OCI-LY1 (cell line): ENCODE results near the gene TOP2A.

Experiments
- H2AFZ ChIP-seq: fragments of 200-600 bp; sonication (generic), shearing (Covaris generic); 2 replicates; pipeline ENCODE4 v1.6.0; 2014; ENCODE audit warnings: antibody characterized with exemption, mild to moderate bottlenecking, low read length
- H3F3A ChIP-seq: fragments of 200-600 bp; sonication (generic), shearing (Covaris generic); 2 replicates; pipeline ENCODE4 v1.6.0; 2014; ENCODE audit warnings: mild to moderate bottlenecking, antibody characterized with exemption, low read length, moderate library complexity; ENCODE audit not compliant: insufficient read depth
- H3K27ac ChIP-seq: fragments of 200-600 bp; sonication (generic); 2 replicates; pipeline ENCODE4 v1.5.1; 2014; ENCODE audit warnings: low read length, mixed run types, mild to moderate bottlenecking, low read depth; ENCODE audit not compliant: poor library complexity, severe bottlenecking
- H3K27me3 ChIP-seq: fragments of 200-600 bp; sonication (generic); 2 replicates; pipeline ENCODE4 v1.6.0; 2014; ENCODE audit warnings: antibody characterized with exemption, mild to moderate bottlenecking, low read length, moderate library complexity; ENCODE audit not compliant: insufficient read depth
- H3K36me3 ChIP-seq: fragments of 200-600 bp; sonication (generic); 2 replicates; pipeline ENCODE4 v1.6.1; 2014; ENCODE audit warnings: mild to moderate bottlenecking, antibody characterized with exemption, low read length, moderate library complexity, mixed read lengths; ENCODE audit not compliant: insufficient read depth
- H3K4me1 ChIP-seq: fragments of 200-600 bp; sonication (generic); 2 replicates; pipeline ENCODE4 v1.5.1; 2014; ENCODE audit warnings: mild to moderate bottlenecking, low read length, moderate library complexity; ENCODE audit not compliant: insufficient read depth, severe bottlenecking
- H3K4me2 ChIP-seq: fragments of 200-600 bp; sonication (generic), shearing (Covaris generic); 2 replicates; pipeline ENCODE4 v1.6.1; 2014; ENCODE audit warnings: low read length
- H3K4me3 ChIP-seq: fragments of 200-600 bp; sonication (generic); 2 replicates; pipeline ENCODE4 v1.5.1; 2014; ENCODE audit warnings: low read length, low read depth, mild to moderate bottlenecking, mixed read lengths; ENCODE audit not compliant: poor library complexity, severe bottlenecking
- H3K79me2 ChIP-seq: fragments of 200-600 bp; shearing (Covaris generic); 2 replicates; pipeline ENCODE4 v1.6.1; 2016; ENCODE audit warnings: mixed run types, low read length, mixed read lengths; ENCODE audit not compliant: insufficient read depth
- H3K9ac ChIP-seq: fragments of 200-600 bp; sonication (generic), shearing (Covaris generic); 2 replicates; pipeline ENCODE4 v1.6.1; 2014; ENCODE audit warnings: mild to moderate bottlenecking, low read length, mixed read lengths
- H3K9me2 ChIP-seq: fragments of 200-600 bp; sonication (generic), shearing (Covaris generic); 2 replicates; pipeline ENCODE4 v1.6.1; 2014; ENCODE audit warnings: low read depth, mild to moderate bottlenecking, low read length, mixed read lengths
- H3K9me3 ChIP-seq: fragments of 200-600 bp; shearing (Covaris generic); 2 replicates; pipeline ENCODE4 v1.6.1; 2014; ENCODE audit warnings: low read length, mixed read lengths
- H4K20me1 ChIP-seq: fragments of 200-600 bp; sonication (generic), shearing (Covaris generic); 2 replicates; pipeline ENCODE4 v1.6.0; 2016; ENCODE audit warnings: mild to moderate bottlenecking, low read length; ENCODE audit not compliant: insufficient read depth
- EZH2 ChIP-seq: fragments of 200-600 bp; sonication (generic), shearing (Covaris generic); IDR thresholded peaks from 2 replicates; pipeline ENCODE4 v1.8.0; 2017; ENCODE audit warnings: borderline replicate concordance, mixed run types, mild to moderate bottlenecking, antibody characterized with exemption, low read length, moderate library complexity, mixed read lengths
- TF ChIP-seq, protein P1 (sequence below): fragments of 200-600 bp; sonication (generic), shearing (Covaris generic); IDR thresholded peaks from 2 replicates; pipeline ENCODE4 v1.5.1; 2017; ENCODE audit warnings: mild to moderate bottlenecking, antibody characterized with exemption, low read length, moderate library complexity, mixed read lengths

TOP2A gene

DNA sequence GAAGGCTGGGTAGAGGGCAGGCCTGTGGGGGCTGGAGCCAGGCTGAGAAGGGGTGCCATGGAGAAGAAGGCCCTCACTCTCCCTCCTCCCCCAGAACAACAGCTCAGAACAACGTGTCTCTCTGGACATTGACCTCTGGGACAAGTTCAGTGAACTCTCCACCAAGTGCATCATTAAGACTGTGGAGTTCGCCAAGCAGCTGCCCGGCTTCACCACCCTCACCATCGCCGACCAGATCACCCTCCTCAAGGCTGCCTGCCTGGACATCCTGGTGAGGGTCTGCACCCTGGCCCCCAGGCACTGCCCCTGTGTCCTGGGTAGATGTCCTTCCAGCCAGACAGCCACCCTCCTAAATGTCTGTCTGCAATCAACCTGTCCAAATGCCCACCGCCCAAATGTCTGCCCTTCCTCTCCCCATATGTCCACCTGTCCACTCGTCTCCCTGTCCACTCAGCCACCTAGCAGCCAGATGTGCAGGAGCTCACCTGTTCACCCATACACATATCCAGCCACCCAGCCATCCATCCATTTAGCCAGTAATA is 65.4 kb downstream of the TOP2A start:
- Histone ChIP-seq H3K79me2 (no peaks in the 10 kb centered on the region), H3K27ac (no peak overlapping the region), H2AFZ (no peak overlapping the region), H3K36me3 (no peaks in the 10 kb centered on the region), H3K9ac (no peak overlapping the region), H3K9me2 (no peaks in the 10 kb centered on the region), H3K9me3 (no peaks in the 10 kb centered on the region), H3K27me3 (peaks cover 5% of the 10 kb centered on the region; the same call in 1 of the 2 replicates), H3F3A (no peaks in the 10 kb centered on the region), H3K4me3 (no peak overlapping the region), H4K20me1 (no peaks in the 10 kb centered on the region), H3K4me1 (peaks cover 3% of the 10 kb centered on the region), H3K4me2 (no peak overlapping the region)
- TF ChIP-seq EZH2 = no peak
- TF ChIP-seq, protein P1, sequence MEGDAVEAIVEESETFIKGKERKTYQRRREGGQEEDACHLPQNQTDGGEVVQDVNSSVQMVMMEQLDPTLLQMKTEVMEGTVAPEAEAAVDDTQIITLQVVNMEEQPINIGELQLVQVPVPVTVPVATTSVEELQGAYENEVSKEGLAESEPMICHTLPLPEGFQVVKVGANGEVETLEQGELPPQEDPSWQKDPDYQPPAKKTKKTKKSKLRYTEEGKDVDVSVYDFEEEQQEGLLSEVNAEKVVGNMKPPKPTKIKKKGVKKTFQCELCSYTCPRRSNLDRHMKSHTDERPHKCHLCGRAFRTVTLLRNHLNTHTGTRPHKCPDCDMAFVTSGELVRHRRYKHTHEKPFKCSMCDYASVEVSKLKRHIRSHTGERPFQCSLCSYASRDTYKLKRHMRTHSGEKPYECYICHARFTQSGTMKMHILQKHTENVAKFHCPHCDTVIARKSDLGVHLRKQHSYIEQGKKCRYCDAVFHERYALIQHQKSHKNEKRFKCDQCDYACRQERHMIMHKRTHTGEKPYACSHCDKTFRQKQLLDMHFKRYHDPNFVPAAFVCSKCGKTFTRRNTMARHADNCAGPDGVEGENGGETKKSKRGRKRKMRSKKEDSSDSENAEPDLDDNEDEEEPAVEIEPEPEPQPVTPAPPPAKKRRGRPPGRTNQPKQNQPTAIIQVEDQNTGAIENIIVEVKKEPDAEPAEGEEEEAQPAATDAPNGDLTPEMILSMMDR = no peak

- H3K9me2 ChIP-seq = no peaks in the 10 kb centered on the region
- peaks cover 3% of the 10 kb centered on the region for H3K4me1 ChIP-seq
- peaks cover 5% of the 10 kb centered on the region; the same call in 1 of the 2 replicates for H3K27me3 ChIP-seq
- H3F3A ChIP-seq = no peaks in the 10 kb centered on the region
- no peak overlapping the region for H3K4me3 ChIP-seq
- no peak overlapping the region for H3K27ac ChIP-seq
- H3K36me3 ChIP-seq = no peaks in the 10 kb centered on the region
- no peak overlapping the region for H3K4me2 ChIP-seq
- H3K9ac ChIP-seq = no peak overlapping the region
- no peak for TF ChIP-seq EZH2
- TF ChIP-seq, protein P1 = no peak
- H3K9me3 ChIP-seq = no peaks in the 10 kb centered on the region
- no peaks in the 10 kb centered on the region for H3K79me2 ChIP-seq
- no peak overlapping the region for H2AFZ ChIP-seq
- H4K20me1 ChIP-seq = no peaks in the 10 kb centered on the region
Observed at GRCh38 chr17:40351359-40352236, 66.1 kb downstream of the TOP2A start.

GRCh38 chr17:40350689-40351358 is 66.9 kb downstream of the TOP2A start:
- H3K27ac ChIP-seq = no peak overlapping the region
- peaks cover 5% of the 10 kb centered on the region; the same call in 1 of the 2 replicates for H3K27me3 ChIP-seq
- H3K79me2 ChIP-seq = no peaks in the 10 kb centered on the region
- H4K20me1 ChIP-seq = no peaks in the 10 kb centered on the region
- TF ChIP-seq EZH2 = no peak
- TF ChIP-seq, protein P1 = no peak
- H3K9me2 ChIP-seq = no peaks in the 10 kb centered on the region
- no peaks in the 10 kb centered on the region for H3K9me3 ChIP-seq
- H3K9ac ChIP-seq = no peak overlapping the region
- H3K4me3 ChIP-seq = no peak overlapping the region
- peaks cover 3% of the 10 kb centered on the region for H3K4me1 ChIP-seq
- H3F3A ChIP-seq = no peaks in the 10 kb centered on the region
- H3K4me2 ChIP-seq = no peak overlapping the region
- H3K36me3 ChIP-seq = no peaks in the 10 kb centered on the region
- no peak overlapping the region for H2AFZ ChIP-seq
